ENCODE data around the gene EVPL. TPM values are rescaled to one million over a fixed set of nuclear protein-coding genes. Genes with fewer than 3 reads are reported as not detected.

EVPL gene
- total and polyA plus RNA-seq, 2 of the 13 experiments (the other 11 are each of a cell fraction or from before 2014, with no cell fraction given): 2.1 to 8.2 TPM

GRCh38 chr17:76014100-76014924 lies 12.8 kb downstream of the EVPL start (continued):
- peak; percentile 42 to 47; a peak in 2 of 4 replicates for TF ChIP-seq HMGXB4 (CRISPR knock-in tag; IDR thresholded peaks at IDR 0.05; ENCODE audit: borderline replicate concordance in 1 of 2, low read depth in 1 of 2)
- TF ChIP-seq ZBTB38 (CRISPR knock-in tag; IDR thresholded peaks at IDR 0.05): peak; percentile 82
- peak; percentile 75; the same call in 1 of the 2 replicates for TF ChIP-seq ZKSCAN8 (CRISPR knock-in tag; IDR thresholded peaks at IDR 0.05; ENCODE audit: borderline replicate concordance)
- TF ChIP-seq ZNF225 (CRISPR knock-in tag; IDR thresholded peaks at IDR 0.05): 0 out of 2 replicates have a peak, but pooled peaks have one; percentile 46
- 0 out of 2 replicates have a peak, but pooled peaks have one; percentile 51 for TF ChIP-seq ELF1 (CRISPR knock-in tag; IDR thresholded peaks at IDR 0.05)
- TF ChIP-seq ESRRA (CRISPR knock-in tag; IDR thresholded peaks at IDR 0.05; ENCODE audit: low read depth): no peak
- no peak for TF ChIP-seq EED (CRISPR knock-in tag; IDR thresholded peaks at IDR 0.05)
- peak; percentile 18; the same call in 1 of the 2 replicates for TF ChIP-seq KMT2A (CRISPR knock-in tag; IDR thresholded peaks at IDR 0.05)
- no peak for TF ChIP-seq ZBTB10 (CRISPR knock-in tag; IDR thresholded peaks at IDR 0.05; ENCODE audit: borderline replicate concordance)
- 0 out of 2 replicates have a peak, but pooled peaks have one; percentile 17 for TF ChIP-seq ZNF12 (CRISPR knock-in tag; IDR thresholded peaks at IDR 0.05)
- no peak for TF ChIP-seq SP1 (IDR thresholded peaks at IDR 0.05)
- TF ChIP-seq SP1 (CRISPR knock-in tag; IDR thresholded peaks at IDR 0.05): no peak
- TF ChIP-seq HOXA3 (CRISPR knock-in tag; IDR thresholded peaks at IDR 0.05): peak; percentile 16; the same call in 1 of the 2 replicates
- peak; percentile 55; the same call in 1 of the 2 replicates for TF ChIP-seq TBX2 (CRISPR knock-in tag; IDR thresholded peaks at IDR 0.05; ENCODE audit: borderline replicate concordance)
- TF ChIP-seq ZNF557 (CRISPR knock-in tag; IDR thresholded peaks at IDR 0.05): no peak
- peak; percentile 46; the same call in 1 of the 2 replicates for TF ChIP-seq ZNF563 (CRISPR knock-in tag; IDR thresholded peaks at IDR 0.05)
- TF ChIP-seq ZNF782 (CRISPR knock-in tag; IDR thresholded peaks at IDR 0.05; ENCODE audit: borderline replicate concordance): peak; percentile 62; the same call in 1 of the 2 replicates
- TF ChIP-seq PPARG (CRISPR knock-in tag; conservative IDR thresholded peaks at IDR 0.05): 0 out of 2 replicates have a peak, but pooled peaks have one; percentile 34
- TF ChIP-seq CHD4 (IDR thresholded peaks at IDR 0.05; ENCODE audit: borderline replicate concordance, low read length): no peak
- TF ChIP-seq ERF (CRISPR knock-in tag; IDR thresholded peaks at IDR 0.05): peak; percentile 78; the same call in 1 of the 2 replicates

Data from HepG2 (cell line).